PFSK-1 (cell line): ENCODE data around the gene CHST9.

Experiments
- FOXP2 ChIP-seq: optimal IDR thresholded peaks from 2 replicates; pipeline ENCODE3; 2011; ENCODE audit warnings: borderline replicate concordance, control low read depth, inconsistent platforms; ENCODE audit not compliant: insufficient read depth; ENCODE audit errors: extremely low read length, extremely low read depth
- POLR2AphosphoS5 ChIP-seq: IDR thresholded peaks from 2 replicates; pipeline ENCODE4 v1.6.1; 2012; ENCODE audit warnings: low read depth, mild to moderate bottlenecking, control low read depth, low read length, moderate library complexity
- REST ChIP-seq, 2 experiments: IDR thresholded peaks; 2 replicates each; pipeline versions ENCODE4 v1.6.1 to v1.8.0; 2011 to 2012; ENCODE audit warnings: low read depth in 2 of 2, low read length in 2 of 2, control low read depth in 1 of 2, inconsistent platforms in 1 of 2, mild to moderate bottlenecking in 1 of 2, moderate library complexity in 1 of 2; ENCODE audit not compliant: insufficient read depth in 1 of 2
- SIN3A ChIP-seq: IDR thresholded peaks from 2 replicates; pipeline ENCODE4 v1.6.1; 2012; ENCODE audit warnings: mild to moderate bottlenecking, low read length, moderate library complexity, borderline replicate concordance; ENCODE audit not compliant: insufficient read depth
- TAF1 ChIP-seq: IDR thresholded peaks from 2 replicates; pipeline ENCODE4 v1.6.1; 2012; ENCODE audit warnings: low read length, control low read depth, borderline replicate concordance; ENCODE audit not compliant: insufficient read depth

CHST9 gene

GRCh38 chr18:27130065-27130630 is 55.0 kb downstream of the CHST9 start:
- TF ChIP-seq REST (IDR thresholded peaks at IDR 0.05; ENCODE audit: insufficient read depth in 1 of 2, low read depth in 2 of 2, low read length in 2 of 2) (no peak), TAF1 (no peak), FOXP2 (no peak), POLR2AphosphoS5 (no peak), SIN3A (no peak)

GRCh38 chr18:27124196-27124595 is 60.9 kb downstream of the CHST9 start:
- no peak for TF ChIP-seq TAF1
- TF ChIP-seq REST (IDR thresholded peaks at IDR 0.05; ENCODE audit: insufficient read depth in 1 of 2, low read depth in 2 of 2, low read length in 2 of 2) = no peak
- no peak for TF ChIP-seq SIN3A
- TF ChIP-seq FOXP2 = no peak
- TF ChIP-seq POLR2AphosphoS5 = no peak

GRCh38 chr18:27121108-27121507 is 64.0 kb downstream of the CHST9 start:
- TF ChIP-seq SIN3A (no peak), TAF1 (no peak), FOXP2 (no peak), REST (IDR thresholded peaks at IDR 0.05; ENCODE audit: insufficient read depth in 1 of 2, low read depth in 2 of 2, low read length in 2 of 2) (no peak), POLR2AphosphoS5 (no peak)

GRCh38 chr18:27120246-27120645 is 64.9 kb downstream of the CHST9 start:
- TF ChIP-seq POLR2AphosphoS5 (no peak), FOXP2 (no peak), REST (IDR thresholded peaks at IDR 0.05; ENCODE audit: insufficient read depth in 1 of 2, low read depth in 2 of 2, low read length in 2 of 2) (no peak), TAF1 (no peak), SIN3A (no peak)

GRCh38 chr18:27118973-27119372 is 66.1 kb downstream of the CHST9 start:
- TF ChIP-seq SIN3A = no peak
- no peak for TF ChIP-seq TAF1
- no peak for TF ChIP-seq POLR2AphosphoS5
